Common myeloid progenitor, CD34-positive (primary cell): ENCODE data around the gene IDH2.

ENCODE experiments used
- CTCF ChIA-PET: fragments of 350-600 bp; sonication (Branson Sonifier 250); formaldehyde crosslinking; loops from one replicate; lab custom pipeline; 2021; ENCODE audit warnings: antibody characterized with exemption; lab: Charles Lee
- POLR2A ChIA-PET: fragments of 350-600 bp; sonication (Branson Sonifier 250); formaldehyde crosslinking; loops from one replicate; lab custom pipeline; 2021; ENCODE audit warnings: antibody characterized with exemption; lab: Charles Lee
- DNase-seq, 3 donors: peaks; one replicate each; pipeline versions ENCODE4 v3.0.0 to v3.0.0-alpha.2; 2013
- H3K27ac ChIP-seq, 2 experiments: 1 replicate in 1 of 2; 2 replicates in 1 of 2; pipeline ENCODE4 v1.7.0; 2013; ENCODE audit warnings: inconsistent platforms in 2 of 2, low read length in 2 of 2, mild to moderate bottlenecking in 2 of 2, low read depth in 1 of 2, moderate library complexity in 1 of 2; ENCODE audit not compliant: severe bottlenecking in 2 of 2, insufficient read depth in 1 of 2, poor library complexity in 1 of 2
- H3K27me3 ChIP-seq, 5 experiments: replicated peaks in 2 of 5; 1 replicate in 3 of 5; 2 replicates in 2 of 5; pipeline versions ENCODE4 v1.6.1 to v1.7.0; 2013; ENCODE audit warnings: low read length in 4 of 5, mild to moderate bottlenecking in 2 of 5, moderate library complexity in 2 of 5, inconsistent platforms in 1 of 5; ENCODE audit not compliant: insufficient read depth in 5 of 5, control insufficient read depth in 4 of 5
- H3K36me3 ChIP-seq, 4 experiments: 1 replicate in 2 of 4; 2 replicates in 2 of 4; pipeline versions ENCODE4 v1.6.1 to v1.7.0; 2013; ENCODE audit warnings: low read length in 3 of 4, control low read depth in 1 of 4, mild to moderate bottlenecking in 1 of 4; ENCODE audit not compliant: control insufficient read depth in 4 of 4, insufficient read depth in 4 of 4
- H3K4me1 ChIP-seq, 4 experiments: 1 replicate in 3 of 4; 2 replicates in 1 of 4; pipeline versions ENCODE4 v1.6.1 to v1.7.1; 2013; ENCODE audit warnings: low read length in 3 of 4, mild to moderate bottlenecking in 3 of 4, control low read depth in 1 of 4, inconsistent platforms in 1 of 4, moderate library complexity in 1 of 4; ENCODE audit not compliant: control insufficient read depth in 4 of 4, insufficient read depth in 4 of 4; ENCODE audit errors: control extremely low read depth in 1 of 4
- H3K4me3 ChIP-seq, 7 experiments: 1 replicate in 4 of 7; 2 replicates in 3 of 7; pipeline versions ENCODE4 v1.5.1 to v1.7.0; 2013; ENCODE audit warnings: mild to moderate bottlenecking in 7 of 7, low read length in 6 of 7, moderate library complexity in 6 of 7, inconsistent platforms in 2 of 7, low read depth in 2 of 7, control low read depth in 1 of 7; ENCODE audit not compliant: insufficient read depth in 4 of 7, control insufficient read depth in 1 of 7; ENCODE audit errors: extremely low read depth in 1 of 7
- H3K9me3 ChIP-seq, 5 experiments: 1 replicate in 4 of 5; 2 replicates in 1 of 5; pipeline versions ENCODE4 v1.6.1 to v1.7.1; 2013; ENCODE audit warnings: low read length in 4 of 5, mild to moderate bottlenecking in 2 of 5, inconsistent platforms in 1 of 5, low read depth in 1 of 5, moderate library complexity in 1 of 5; ENCODE audit not compliant: control insufficient read depth in 4 of 5, insufficient read depth in 2 of 5; ENCODE audit errors: control extremely low read depth in 1 of 5
- WGBS: methylation state at CpG from one replicate; pipeline ENCODE4 v1.1.5; 2013; ENCODE audit not compliant: insufficient coverage; 5-methylcytosine and 5-hydroxymethylcytosine counted together

The IDH2 gene

DNA sequence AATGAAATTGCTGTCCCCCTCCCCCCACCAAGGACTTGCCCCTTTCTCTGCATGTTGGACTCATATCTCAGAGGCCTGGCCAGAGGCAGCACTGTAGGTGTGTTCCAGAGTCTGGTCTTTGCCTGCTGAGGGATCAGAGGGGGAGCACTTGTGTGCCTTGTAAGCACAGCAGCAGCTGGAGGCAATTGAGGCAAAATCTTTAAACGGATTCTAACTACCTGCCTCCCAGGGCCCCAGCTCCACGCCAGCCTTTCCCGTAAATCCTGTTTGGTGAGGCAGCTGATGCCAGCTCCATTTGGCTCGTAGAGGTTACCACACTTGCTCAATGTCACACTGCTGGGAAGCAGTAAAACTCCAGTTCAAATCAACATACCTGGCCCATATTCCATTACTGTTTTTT, 2.3 kb upstream of the IDH2 start:
- Histone ChIP-seq H3K4me3 (no peak overlapping the region), H3K27ac (no peak overlapping the region), H3K36me3 (no peaks in the 10 kb centered on the region), H3K9me3 (no peaks in the 10 kb centered on the region), H3K27me3 (peaks cover 0 to 2% (median 0%) of the 10 kb centered on the region in 5 experiments), H3K4me1 (peaks cover 9 to 28% (median 26%) of the 10 kb centered on the region in 4 experiments)
- POLR2A ChIA-PET, result no interaction called here
- CTCF ChIA-PET, result interaction anchor here (0.7 to 1.4 kb wide), 2 partner anchors 14 to 19 kb away, joined by 3 read pairs; no protein-coding TSS in a partner anchor
- DNase-seq, result no peak
- WGBS, result 97% methylated on average over 3 of the region's 4 CpGs

DNA sequence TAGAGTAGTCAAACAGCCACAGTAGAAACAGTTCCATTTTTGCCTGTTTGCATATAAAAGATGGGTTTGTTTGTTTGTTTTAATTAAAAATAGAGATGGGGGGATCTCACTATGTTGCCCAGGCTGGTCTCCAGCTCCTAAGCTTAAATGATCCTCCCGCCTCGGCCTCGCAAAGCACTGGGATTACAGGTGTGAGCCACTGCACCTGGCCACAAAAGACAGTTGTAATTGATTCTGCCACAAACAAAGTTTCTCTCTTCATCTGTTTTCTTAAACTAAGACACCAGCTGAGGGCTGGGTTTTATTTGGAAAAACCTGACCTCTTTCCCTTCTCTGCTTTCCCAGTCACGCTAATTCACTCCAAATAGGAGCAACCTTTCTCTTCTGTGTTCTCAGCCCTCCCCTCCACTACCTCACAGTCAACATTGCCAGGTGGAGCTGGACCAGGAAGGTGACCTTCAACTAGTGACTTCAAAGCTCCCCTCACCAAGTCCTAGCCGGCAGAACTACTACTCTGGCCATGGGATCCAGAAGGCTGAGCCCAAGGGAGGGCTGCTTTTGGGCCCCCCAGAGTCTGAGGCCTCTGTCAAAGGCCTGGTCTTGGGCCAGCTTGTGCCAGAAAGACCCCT, 1.5 kb upstream of the IDH2 start:
- H3K4me1 ChIP-seq, result peaks cover 9 to 36% (median 34%) of the 10 kb centered on the region in 4 experiments
- no peak overlapping the region for H3K4me3 ChIP-seq
- peaks cover 0 to 3% (median under 1%) of the 10 kb centered on the region in 4 experiments for H3K36me3 ChIP-seq
- CTCF ChIA-PET, result interaction anchor here (1.0 to 1.4 kb wide), 3 partner anchors 13 to 19 kb away, joined by 3 read pairs; no protein-coding TSS in a partner anchor
- H3K9me3 ChIP-seq, result no peaks in the 10 kb centered on the region
- 98% methylated on average over 5 of the region's 5 CpGs for WGBS
- DNase-seq, result no peak
- H3K27me3 ChIP-seq, result peaks cover 0 to 2% (median 0%) of the 10 kb centered on the region in 5 experiments
- H3K27ac ChIP-seq, result no peak overlapping the region
- POLR2A ChIA-PET, result no interaction called here

DNA sequence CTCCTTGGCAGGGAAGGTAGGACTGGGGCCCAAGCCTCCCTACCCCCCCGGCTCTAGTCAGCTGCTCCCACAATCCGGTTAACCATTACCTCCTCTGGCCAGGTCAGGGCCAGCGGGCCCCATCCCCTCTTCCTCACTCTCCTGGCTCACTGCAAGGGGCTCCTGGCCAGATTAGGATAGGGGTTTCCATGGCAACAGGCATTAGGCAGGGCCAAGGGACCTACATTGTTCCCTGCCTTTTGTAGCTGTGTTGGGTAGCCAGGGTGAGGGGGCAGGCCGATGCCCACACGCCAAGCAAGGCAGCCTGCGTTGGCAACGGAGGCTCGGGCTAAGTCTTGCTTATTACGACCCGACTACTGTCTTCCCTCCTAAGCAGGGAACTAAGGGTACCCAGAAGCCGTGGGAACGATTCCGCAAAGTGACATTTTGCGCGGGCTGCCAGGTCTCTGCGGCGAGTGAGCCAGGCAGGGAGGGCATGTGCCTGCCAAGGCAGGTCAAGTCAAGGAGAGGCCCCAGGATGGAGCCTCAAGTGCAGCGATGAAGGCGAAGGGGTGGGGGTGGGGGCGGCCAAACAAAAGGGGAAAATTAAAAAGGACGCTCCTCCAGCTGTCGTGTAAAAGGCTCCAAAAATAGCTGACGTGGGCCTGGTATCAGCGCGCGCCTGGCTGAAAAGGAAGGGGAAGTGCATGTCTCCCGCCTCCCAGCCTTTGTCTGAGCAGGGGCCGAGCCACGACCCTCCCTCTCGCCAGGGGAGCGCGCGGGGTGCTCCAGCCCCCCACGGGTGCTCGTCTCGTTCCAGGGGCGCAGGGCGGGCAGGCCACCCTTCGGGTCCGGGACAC, 919 bp downstream of the IDH2 start:
- ChIA-PET POLR2A (interaction anchor here (0.6 to 1.2 kb wide), 3 partner anchors 13 to 208 kb away, joined by 3 to 5 read pairs (median 3); partner anchors contain the start of gene AP3S2), CTCF (interaction anchor here (0.6 to 4.0 kb wide), 5 partner anchors 15 to 286 kb away, joined by 3 to 23 read pairs (median 3); partner anchors contain the start of gene ANPEP)
- peak; percentile 58 to 83 (median 75) for DNase-seq
- Histone ChIP-seq H3K36me3 (peaks cover 0 to 3% (median under 1%) of the 10 kb centered on the region in 4 experiments), H3K9me3 (no peaks in the 10 kb centered on the region), H3K27me3 (peaks cover 0 to 2% (median 0%) of the 10 kb centered on the region in 5 experiments), H3K4me1 (peaks cover 17 to 54% (median 52%) of the 10 kb centered on the region in 4 experiments), H3K27ac (peak overlapping the region; percentile 68 to 83), H3K4me3 (peak overlapping the region; percentile 76 to 90 (median 83))
- WGBS, result 6% methylated on average over 38 of the region's 40 CpGs

DNA sequence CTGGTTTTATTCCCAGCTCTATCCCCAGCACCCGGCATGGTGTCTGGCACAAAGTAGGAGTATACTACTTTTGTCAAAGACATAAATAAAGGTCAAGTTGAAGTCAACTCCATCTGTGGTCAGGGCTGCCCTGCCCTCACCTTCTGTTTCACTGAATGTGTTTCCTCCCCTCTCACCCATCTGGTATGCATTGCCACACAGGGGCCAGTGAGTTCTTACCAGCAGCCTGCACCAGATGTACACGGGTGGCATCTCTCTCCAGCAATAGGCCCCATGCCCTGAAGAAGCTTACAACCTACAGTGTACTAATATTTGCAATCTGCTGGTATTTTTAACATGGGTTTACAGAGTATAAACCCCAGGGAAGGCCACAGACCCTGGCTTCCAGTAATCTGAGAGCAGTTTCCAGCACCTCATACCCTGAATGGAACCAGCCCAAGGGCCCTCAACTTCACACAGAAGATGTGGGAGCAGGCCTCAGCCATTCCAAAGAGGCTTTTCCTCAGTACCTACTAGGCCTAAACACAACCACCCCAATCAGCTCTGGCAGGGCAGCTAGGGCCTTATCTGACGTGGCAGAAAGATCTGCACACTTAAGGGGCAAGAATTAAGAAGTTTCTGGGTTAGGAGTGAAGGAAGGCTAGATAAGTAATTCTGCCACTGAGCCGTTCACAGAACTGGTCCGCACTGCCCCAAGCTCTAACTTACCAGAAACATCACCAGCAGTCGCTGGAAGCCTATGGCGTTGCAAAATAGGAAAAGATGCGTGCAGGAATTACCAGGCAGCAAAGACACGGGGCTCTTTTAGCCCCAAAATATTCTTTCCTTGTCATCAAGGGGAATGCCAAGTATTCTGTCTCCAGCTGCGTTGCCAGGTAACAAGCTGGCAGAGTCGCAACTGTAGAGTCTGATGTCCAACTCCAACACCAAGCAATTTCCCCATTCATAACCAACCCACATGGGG, 2.1 kb downstream of the IDH2 start:
- CTCF ChIA-PET, result interaction anchor here (0.9 to 4.0 kb wide), 5 partner anchors 14 to 226 kb away, joined by 3 to 23 read pairs (median 3); no protein-coding TSS in a partner anchor
- 95% methylated on average over 8 of the region's 11 CpGs for WGBS
- Histone ChIP-seq H3K4me1 (peaks cover 17 to 54% (median 52%) of the 10 kb centered on the region in 4 experiments), H3K4me3 (peak overlapping the region in 4 of 7 experiments; percentile 1 to 83 (median 64)), H3K27ac (peak overlapping the region; percentile 68 to 83), H3K9me3 (no peaks in the 10 kb centered on the region), H3K27me3 (peaks cover 0 to 2% (median 0%) of the 10 kb centered on the region in 5 experiments), H3K36me3 (peaks cover 0 to 5% (median 2%) of the 10 kb centered on the region in 4 experiments)
- peak in 2 of 3 donors; percentile 74 to 83 for DNase-seq
- POLR2A ChIA-PET, result no interaction called here

DNA sequence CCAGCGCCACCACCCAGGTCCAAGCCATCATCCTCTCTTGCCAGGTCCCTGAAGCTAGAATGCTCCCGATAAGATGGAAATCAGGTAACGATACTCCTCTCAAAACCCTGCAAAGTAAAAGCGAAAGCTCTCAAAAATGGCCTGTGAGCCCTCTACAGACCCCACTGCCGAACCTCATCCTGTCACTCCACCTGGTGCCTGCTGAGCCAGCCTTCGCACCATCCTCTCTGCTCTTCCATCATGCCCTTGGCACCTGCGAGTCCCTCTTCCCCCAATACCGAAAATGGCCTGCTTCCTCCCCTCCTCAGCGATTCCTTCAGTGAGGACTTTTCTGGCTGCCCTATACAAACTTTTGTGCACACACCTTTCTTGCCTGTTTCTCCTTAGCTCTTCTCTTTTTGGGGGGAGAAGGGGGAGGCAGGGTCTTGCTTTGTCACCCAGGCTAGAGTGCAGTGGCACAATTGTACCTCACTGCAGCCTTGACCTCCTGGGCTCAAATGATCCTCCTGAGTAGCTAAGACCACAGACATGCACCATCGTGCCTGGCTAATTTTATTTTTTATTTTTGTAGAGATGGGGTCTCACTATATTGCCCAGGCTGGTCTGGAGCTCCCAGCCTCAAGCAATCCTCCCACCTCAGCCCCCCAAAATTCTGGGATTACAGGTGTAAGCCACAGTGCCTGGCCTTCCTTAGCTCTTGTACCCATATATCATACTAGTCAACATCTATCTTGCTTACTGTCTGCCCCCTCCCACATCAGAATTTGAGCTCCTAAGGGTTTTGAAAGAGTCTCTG, 3.0 kb downstream of the IDH2 start:
- whole genome bisulfite sequencing, result 89% methylated on average over 9 of the region's 10 CpGs
- DNase-seq, result peak in 2 of 3 donors; percentile 18 to 22
- H3K27ac ChIP-seq, result peak overlapping the region; percentile 9 to 83
- H3K27me3 ChIP-seq, result peaks cover 0 to 2% (median 0%) of the 10 kb centered on the region in 5 experiments
- peak overlapping the region in 1 of 7 experiments; percentile 83 for H3K4me3 ChIP-seq
- no peaks in the 10 kb centered on the region for H3K9me3 ChIP-seq
- CTCF ChIA-PET, result interaction anchor here (1.1 to 4.0 kb wide), 4 partner anchors 13 to 316 kb away, joined by 3 to 23 read pairs (median 6); no protein-coding TSS in a partner anchor
- peaks cover 17 to 54% (median 52%) of the 10 kb centered on the region in 4 experiments for H3K4me1 ChIP-seq
- peaks cover 0 to 5% (median 2%) of the 10 kb centered on the region in 4 experiments for H3K36me3 ChIP-seq
- POLR2A ChIA-PET, result interaction anchor here (0.6 kb wide), 1 partner anchor 320 kb away, joined by 4 read pairs; no protein-coding TSS in a partner anchor
